ENCODE measurements around the gene HDAC10.

The HDAC10 gene

DNA sequence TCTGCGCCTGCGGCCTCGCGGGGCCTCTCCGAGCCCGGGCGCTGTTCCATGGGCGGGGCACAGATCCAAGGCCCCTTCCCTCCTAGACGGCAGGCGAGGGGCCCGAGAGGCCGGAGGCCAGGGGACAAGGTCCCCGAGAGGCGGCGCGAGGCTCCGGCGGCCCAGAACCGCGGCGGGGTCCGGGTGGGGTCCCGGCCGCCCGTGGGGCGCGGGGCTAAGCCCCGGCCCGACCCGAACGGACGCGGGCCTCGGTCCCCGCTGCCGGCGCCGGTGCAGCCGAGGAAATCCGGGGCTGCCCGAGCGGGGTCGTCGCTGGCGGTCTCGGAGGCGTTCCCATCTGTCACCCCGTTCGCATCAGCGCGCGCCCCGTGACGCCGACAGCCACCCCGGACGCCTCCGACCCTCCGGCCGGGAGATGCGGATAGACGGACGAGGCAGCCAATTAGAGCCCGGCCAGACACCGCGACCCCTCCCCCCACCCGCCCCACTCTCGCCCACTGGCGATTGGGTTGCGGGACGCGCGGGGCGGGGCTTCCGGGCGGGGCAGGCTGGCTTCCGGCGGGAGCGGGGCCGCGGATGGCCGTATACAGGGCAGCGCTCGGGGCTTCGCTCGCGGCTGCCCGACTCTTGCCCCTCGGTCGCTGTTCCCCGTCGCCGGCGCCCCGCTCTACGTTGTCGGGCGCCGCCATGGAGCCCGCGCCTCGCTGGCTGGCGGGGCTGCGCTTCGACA lies 50.4 kb downstream of the HDAC10 start, which contains the start of gene SELENOO:
Gene SELENOO (plus strand): TSS at position 551 of the 730 bp plus-strand sequence. CDS start 26 bp downstream, at position 577.
- peak; percentile 96 for DNase-seq (ENCODE audit: low spot score)

DNA sequence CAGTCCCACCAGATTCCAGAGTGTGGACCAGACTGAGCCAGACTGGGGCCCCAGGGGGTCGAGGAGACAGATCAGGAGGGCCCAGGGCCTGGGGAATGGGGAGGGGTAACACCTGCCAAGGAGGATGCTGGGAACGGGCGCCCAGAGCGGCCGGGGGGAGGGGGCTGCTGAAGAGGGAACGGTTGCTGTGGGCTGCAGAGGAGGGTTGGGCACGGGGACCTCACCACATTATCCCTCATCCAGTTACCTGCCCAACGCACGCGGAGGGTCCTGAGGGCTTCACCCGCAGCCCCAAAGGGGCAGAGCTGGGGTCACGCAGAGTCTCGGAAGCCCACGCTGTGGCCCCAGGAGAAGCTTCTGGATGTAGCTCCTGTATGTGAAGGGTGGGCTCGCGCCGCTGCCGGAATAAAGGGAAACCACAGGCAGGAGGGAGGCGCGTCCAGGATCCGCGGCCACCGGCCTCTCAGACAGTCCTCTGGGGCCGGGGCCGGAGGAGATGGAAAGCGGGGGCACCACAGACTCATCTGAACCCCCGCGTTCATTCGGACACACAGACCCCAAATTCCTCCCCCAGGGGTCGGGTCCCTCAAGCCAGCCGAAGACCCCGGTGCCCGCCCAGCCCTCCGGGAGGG lies 51.1 kb downstream of the HDAC10 start:
- no peak for DNase-seq (ENCODE audit: low spot score)

DNA sequence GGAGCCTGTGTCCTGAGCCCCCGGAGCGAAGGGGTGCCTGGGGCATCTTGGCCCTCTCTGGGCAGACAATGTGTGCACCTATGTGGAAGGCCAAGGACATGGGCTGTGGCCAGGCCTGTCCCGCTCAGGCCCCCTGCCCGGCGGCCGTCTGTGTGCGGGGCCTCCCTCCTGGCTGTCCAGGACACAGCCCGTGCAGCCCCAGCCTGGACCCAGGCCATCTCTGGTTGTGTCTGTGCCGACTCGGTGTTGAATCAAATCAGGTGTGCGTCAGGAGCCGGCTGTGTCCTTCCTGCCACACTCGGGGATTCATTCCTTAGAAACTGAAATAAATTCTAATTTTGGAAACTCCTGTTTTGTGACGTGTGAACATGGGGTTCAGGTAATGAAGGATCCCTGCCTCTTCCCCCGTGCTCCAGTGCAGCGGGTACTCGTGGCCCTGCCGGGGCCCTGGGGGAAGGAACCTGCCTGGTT lies 51.8 kb downstream of the HDAC10 start:
- DNase-seq (ENCODE audit: low spot score) = no peak

DNA sequence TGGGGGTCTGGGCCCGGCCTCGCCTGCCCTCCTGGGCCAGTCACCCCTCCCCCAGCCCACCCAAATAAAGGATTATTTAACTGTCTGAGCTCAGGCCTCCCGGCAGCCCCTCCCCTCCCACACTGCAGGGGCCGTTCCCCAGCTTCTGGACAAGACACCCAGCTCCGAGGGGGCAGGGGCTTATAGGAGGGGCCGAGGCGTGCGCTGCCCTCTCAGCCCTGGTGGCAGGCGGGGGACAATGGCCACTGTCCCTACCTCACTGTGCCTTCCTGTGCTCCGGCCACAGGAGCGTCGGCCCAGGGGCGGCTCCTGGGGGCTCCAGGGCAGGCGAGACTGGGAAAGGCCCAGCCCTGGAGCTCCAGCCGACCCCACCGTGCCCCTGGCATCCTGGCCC lies 52.4 kb downstream of the HDAC10 start:
- no peak for DNase-seq (ENCODE audit: low spot score)

DNA sequence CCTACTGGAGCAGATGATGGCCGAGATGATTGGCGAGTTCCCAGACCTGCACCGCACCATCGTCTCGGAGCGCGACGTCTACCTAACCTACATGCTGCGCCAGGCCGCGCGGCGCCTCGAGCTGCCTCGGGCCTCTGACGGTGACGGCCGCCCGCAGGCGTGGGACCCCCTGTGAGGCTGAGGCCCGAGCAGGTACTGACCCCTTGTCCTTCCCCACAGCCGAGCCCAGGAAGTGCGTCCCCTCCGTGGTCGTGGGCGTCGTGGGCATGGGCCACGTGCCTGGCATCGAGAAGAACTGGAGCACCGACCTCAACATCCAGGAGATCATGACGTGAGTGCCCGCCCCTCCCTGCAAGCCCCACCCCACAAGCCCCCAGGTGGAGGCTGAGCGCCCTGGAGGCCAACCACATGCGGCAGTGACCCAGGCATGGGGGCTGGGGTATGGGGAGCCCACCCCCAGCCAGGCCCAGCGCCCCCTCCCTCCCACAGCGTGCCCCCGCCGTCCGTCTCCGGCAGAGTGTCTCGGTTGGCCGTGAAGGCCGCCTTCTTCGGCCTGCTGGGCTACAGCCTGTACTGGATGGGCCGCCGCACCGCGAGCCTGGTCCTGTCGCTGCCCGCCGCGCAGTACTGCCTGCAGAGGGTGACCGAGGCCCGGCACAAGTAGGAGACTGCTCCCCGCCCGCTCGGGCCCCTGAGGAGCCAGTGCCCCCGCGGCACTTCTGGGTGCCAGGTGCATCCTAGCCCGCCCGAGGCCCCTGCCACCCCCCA lies 53.0 kb downstream of the HDAC10 start:
- DNase-seq (ENCODE audit: low spot score) = no peak

DNA sequence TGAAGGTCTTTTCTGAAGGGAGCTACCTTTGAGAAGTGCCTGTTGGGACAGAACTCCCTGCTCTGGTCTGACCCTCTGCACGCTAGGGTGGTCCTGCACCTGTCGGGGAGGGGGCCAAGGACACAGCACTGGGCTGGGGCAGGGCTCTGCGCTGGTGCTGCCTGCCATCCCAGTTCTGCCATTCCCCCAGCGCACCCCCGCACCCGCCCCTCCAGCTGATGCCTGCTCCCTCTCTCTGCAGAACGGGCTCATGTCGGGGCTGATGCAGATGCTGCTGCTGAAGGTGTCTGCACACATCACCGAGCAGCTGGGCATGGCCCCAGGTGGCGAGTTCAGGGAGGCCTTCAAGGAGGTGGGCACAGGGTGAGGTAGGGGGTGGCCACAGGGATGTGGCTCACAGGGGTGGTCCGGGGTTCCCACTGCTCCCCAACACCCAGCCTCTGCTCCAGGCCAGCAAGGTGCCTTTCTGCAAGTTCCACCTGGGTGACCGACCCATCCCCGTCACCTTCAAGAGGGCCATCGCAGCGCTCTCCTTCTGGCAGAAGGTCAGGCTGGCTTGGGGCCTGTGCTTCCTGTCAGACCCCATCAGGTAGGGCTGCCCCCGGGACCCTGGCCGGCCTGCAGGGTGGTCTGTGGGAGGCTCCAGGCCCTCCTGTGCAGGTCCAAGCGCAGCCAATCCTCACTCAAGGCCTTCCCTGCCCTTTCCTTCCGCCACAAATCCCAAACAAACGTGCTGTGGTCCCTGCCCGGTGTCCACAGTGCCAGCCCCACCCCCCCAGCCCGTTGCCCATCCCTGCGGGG lies 53.9 kb downstream of the HDAC10 start:
- DNase-seq (ENCODE audit: low spot score) = no peak

DNA sequence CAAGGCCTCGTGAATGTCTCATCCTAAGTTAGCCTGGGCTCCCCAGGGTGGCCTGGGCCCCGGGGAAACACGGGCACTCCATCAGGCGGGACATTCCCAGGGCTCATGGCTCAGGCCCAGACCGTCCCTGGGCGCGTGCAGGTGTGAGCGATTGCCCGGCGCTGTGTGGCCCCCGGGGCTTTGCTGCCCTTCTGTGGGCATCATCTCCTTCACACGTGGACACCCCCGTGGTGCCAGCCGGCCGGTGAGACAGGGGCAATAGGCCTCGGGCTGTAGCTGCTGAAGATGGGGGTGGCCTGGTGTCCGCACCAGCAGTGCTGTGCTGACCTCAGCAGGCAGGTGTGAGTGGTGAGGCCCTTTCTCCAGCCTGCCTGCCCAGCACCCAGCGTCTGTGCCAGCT lies 54.8 kb downstream of the HDAC10 start:
- DNase-seq (ENCODE audit: low spot score) = no peak
